NB4 (cell line): ENCODE data around the gene SLC24A4.

Source experiments
- CTCF ChIP-seq: IDR thresholded peaks from one replicate; pipeline ENCODE4 v1.5.1; 2012; ENCODE audit warnings: low read depth, low read length
- MAX ChIP-seq: IDR thresholded peaks from 2 replicates; pipeline ENCODE4 v1.6.1; 2011; ENCODE audit warnings: low read depth, low read length
- POLR2A ChIP-seq: IDR thresholded peaks from 2 replicates; pipeline ENCODE4 v1.6.1; 2011; ENCODE audit warnings: mild to moderate bottlenecking; ENCODE audit not compliant: insufficient read length; ENCODE audit errors: extremely low read depth

DNA sequence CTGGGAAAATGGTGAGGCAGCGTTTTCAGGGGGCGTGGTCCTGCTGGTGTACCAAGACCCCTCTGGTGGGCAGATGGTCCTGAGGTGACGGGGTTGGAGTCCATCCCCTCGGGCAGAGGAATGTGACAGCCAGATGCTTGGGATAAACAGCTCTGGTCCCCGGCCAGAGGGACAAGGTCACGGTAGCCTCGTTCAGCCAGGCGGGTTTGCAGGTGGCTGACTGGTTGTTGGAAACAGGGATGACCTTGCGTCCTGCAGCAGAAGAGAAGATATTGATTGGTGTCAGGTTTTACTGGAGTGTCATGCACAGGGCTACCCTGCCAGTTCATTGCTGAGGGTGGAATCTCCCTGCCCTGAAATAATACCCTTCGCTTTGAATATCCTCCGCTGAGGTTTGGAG is 43.3 kb downstream of the SLC24A4 start:
- no peak for TF ChIP-seq CTCF
- TF ChIP-seq POLR2A: no peak
- no peak for TF ChIP-seq MAX
